ENCODE measurements around the gene RAET1E. TPM values are rescaled to one million over a fixed set of nuclear protein-coding genes. Genes with fewer than 3 reads are reported as not detected.
A peak's percentile ranks its signal among the peaks of the same experiment; 100 is the strongest.

Gene RAET1E
- total RNA-seq, 1 experiment from 2014 or later, result not detected

DNA sequence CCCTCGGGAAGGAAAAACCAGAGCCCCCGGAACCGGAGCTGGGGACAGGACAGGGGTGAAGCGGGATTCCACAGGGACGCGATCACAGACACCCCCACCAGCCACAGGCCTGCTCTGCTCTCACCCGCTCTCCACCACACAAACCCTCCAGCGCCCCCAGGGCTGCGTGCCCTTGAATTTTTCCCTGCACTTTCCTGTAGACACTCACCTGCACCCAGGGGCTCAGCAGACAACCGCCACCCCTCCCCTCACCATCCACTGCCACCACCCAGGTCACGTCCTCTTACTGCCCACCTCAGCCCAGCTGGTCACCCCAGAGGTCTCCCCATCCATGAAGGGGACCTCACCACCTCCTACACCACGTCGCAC is 44.5 kb upstream of the RAET1E start:
- Histone ChIP-seq H3K14ac (ENCODE audit: insufficient read depth, low read length) (no peak overlapping the region), H2AFZ (ENCODE audit: low read length) (no peak overlapping the region), H3T11ph (ENCODE audit: low read length) (no peak overlapping the region), H2BK12ac (ENCODE audit: insufficient read length, low read depth, low read length) (no peak overlapping the region), H3K23ac (ENCODE audit: insufficient read length, low read depth, low read length) (no peak overlapping the region), H4K20me1 (ENCODE audit: control insufficient read depth, insufficient read depth, insufficient read length) (no peaks in the 10 kb centered on the region), H4K8ac (replicated peaks; ENCODE audit: insufficient read length, low read depth, low read length) (no peak overlapping the region), H3K23me2 (ENCODE audit: insufficient read length, low read depth, low read length, poor library complexity, severe bottlenecking) (peaks cover 20% of the 10 kb centered on the region), H4K91ac (ENCODE audit: insufficient read length, low read depth, low read length) (no peak overlapping the region), H3K79me2 (ENCODE audit: insufficient read depth, low read length) (no peaks in the 10 kb centered on the region), H4K5ac (ENCODE audit: insufficient read length, low read depth, low read length) (no peak overlapping the region), H2BK120ac (ENCODE audit: low read depth, low read length, poor library complexity, severe bottlenecking) (no peak overlapping the region), H3K27ac (ENCODE audit: insufficient read length, low read depth, low read length) (no peak overlapping the region), H3K4ac (ENCODE audit: low read depth, low read length) (no peak overlapping the region), H3K9me3 (ENCODE audit: control insufficient read depth, low read depth, low read length) (no peaks in the 10 kb centered on the region), H2BK20ac (ENCODE audit: low read depth, low read length, poor library complexity, severe bottlenecking) (no peak overlapping the region), H2AK5ac (ENCODE audit: insufficient read length, low read length) (no peak overlapping the region), H2BK15ac (ENCODE audit: low read depth, low read length) (no peak overlapping the region), H3K4me1 (ENCODE audit: insufficient read depth, low read length) (no peaks in the 10 kb centered on the region), H3K79me1 (ENCODE audit: insufficient read depth, low read depth, low read length, poor library complexity, severe bottlenecking) (no peaks in the 10 kb centered on the region), H2BK5ac (ENCODE audit: insufficient read length, low read length) (no peak overlapping the region), H3K18ac (ENCODE audit: insufficient read length, low read depth, low read length) (no peak overlapping the region), H3K27me3 (ENCODE audit: insufficient read depth, low read length) (peaks cover 59% of the 10 kb centered on the region), H3K56ac (ENCODE audit: insufficient read length, low read depth, low read length) (no peak overlapping the region), H3K9ac (ENCODE audit: extremely low read depth, insufficient read length, low read length) (no peak overlapping the region), H3K4me2 (ENCODE audit: insufficient read depth, insufficient read length, low read length) (peak overlapping the region; percentile 60)
- Mint-ChIP-seq H3K27me3 (ENCODE audit: low read depth) (peaks cover 91% of the 10 kb centered on the region), H3K4me3 (peak overlapping the region; percentile 71 to 88), H3K27ac (no peak overlapping the region), H3K9me3 (peaks cover 0 to 9% of the 10 kb centered on the region in 2 experiments; a peak in 2 of 5 replicates), H3K4me1 (peaks cover 12 to 14% of the 10 kb centered on the region in 2 experiments), H3K36me3 (ENCODE audit: insufficient read depth in 1 of 3, low read depth in 3 of 3) (peaks cover 0 to 4% (median 3%) of the 10 kb centered on the region in 3 experiments; a peak in 3 of 7 replicates)
- no peak for DNase-seq
- TF ChIP-seq, protein P1, sequence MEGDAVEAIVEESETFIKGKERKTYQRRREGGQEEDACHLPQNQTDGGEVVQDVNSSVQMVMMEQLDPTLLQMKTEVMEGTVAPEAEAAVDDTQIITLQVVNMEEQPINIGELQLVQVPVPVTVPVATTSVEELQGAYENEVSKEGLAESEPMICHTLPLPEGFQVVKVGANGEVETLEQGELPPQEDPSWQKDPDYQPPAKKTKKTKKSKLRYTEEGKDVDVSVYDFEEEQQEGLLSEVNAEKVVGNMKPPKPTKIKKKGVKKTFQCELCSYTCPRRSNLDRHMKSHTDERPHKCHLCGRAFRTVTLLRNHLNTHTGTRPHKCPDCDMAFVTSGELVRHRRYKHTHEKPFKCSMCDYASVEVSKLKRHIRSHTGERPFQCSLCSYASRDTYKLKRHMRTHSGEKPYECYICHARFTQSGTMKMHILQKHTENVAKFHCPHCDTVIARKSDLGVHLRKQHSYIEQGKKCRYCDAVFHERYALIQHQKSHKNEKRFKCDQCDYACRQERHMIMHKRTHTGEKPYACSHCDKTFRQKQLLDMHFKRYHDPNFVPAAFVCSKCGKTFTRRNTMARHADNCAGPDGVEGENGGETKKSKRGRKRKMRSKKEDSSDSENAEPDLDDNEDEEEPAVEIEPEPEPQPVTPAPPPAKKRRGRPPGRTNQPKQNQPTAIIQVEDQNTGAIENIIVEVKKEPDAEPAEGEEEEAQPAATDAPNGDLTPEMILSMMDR (conservative IDR thresholded peaks at IDR 0.05), result no peak
- no CpG with 5 or more reads among the region's 13 CpGs for WGBS (ENCODE audit: extremely low coverage, insufficient read length, low lambda C conversion rate)
